ENCODE measurements around the gene ARMC5. TPM values are rescaled to one million over a fixed set of nuclear protein-coding genes. Genes with fewer than 3 reads are reported as not detected.

Gene ARMC5
- total and polyA plus RNA-seq, 10 of the 15 experiments (the other 5 are each of a cell fraction or from before 2014, with no cell fraction given): 0.06 to 13.2 (median 5.6) TPM

DNA sequence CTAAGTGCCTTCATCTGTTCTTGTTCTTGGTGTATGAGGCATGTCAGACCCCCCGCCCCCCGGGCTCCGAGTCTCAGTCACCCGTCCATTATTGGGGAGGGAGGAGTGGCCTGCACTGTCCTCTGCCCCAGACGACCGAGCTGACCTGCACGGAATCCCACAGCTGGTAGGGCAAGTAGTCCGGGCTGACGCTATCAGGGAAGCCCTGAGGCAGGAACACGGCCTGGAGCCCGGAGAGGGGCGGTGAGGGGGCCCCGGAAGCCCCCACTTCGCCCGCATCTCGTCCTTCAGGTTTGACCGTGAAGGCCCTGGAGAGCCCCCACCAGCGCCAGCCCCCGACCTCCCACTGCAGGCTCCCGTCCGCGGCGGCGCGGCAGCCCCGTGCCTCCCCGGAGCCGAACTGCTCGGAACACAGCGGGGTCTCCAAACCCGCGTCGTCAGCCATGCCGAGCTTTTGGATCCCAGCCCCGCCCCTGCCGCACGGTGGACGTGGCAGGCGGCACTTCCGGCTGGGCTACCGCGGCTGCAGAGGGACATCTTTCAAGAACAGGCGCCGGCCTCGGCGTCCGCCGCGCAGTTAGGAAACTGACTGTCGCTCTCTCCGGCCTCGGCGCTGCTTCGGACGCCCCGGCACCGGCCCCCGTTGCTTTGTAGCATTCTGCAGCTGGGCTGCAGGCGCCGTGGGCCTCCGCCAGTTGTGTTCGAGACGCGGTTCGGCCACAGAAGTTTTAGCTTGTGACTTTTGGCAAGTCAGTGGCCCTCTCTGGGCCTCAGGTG lies 48.8 kb downstream of the ARMC5 start, which contains the start of gene RUSF1 (continued):
- no peak for TF ChIP-seq ZZZ3 (IDR thresholded peaks at IDR 0.05; ENCODE audit: control insufficient read depth, insufficient read length, low read depth)
- peak; percentile 92; the same call in 1 of the 2 replicates for TF ChIP-seq POLR2AphosphoS5 (IDR thresholded peaks at IDR 0.05; ENCODE audit: low read length)
- no peak for TF ChIP-seq EED (IDR thresholded peaks at IDR 0.05; ENCODE audit: low read depth)
- TF ChIP-seq SREBF1 (IDR thresholded peaks at IDR 0.05; ENCODE audit: low read length): no peak
- TF ChIP-seq SMAD5 (IDR thresholded peaks at IDR 0.05; ENCODE audit: low read depth): peak; percentile 52; the same call in 1 of the 2 replicates
- TF ChIP-seq SREBF2 (IDR thresholded peaks at IDR 0.05; ENCODE audit: low read length): no peak
- no peak for TF ChIP-seq MYB (IDR thresholded peaks at IDR 0.05; ENCODE audit: borderline replicate concordance, low read depth, low read length)
- TF ChIP-seq, protein P1, sequence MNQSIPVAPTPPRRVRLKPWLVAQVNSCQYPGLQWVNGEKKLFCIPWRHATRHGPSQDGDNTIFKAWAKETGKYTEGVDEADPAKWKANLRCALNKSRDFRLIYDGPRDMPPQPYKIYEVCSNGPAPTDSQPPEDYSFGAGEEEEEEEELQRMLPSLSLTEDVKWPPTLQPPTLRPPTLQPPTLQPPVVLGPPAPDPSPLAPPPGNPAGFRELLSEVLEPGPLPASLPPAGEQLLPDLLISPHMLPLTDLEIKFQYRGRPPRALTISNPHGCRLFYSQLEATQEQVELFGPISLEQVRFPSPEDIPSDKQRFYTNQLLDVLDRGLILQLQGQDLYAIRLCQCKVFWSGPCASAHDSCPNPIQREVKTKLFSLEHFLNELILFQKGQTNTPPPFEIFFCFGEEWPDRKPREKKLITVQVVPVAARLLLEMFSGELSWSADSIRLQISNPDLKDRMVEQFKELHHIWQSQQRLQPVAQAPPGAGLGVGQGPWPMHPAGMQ (IDR thresholded peaks at IDR 0.05; ENCODE audit: borderline replicate concordance): no peak
- TF ChIP-seq CBX5 (IDR thresholded peaks at IDR 0.05; ENCODE audit: low read depth): peak; percentile 79; the same call in 1 of the 2 replicates
- no peak for TF ChIP-seq ATF7 (IDR thresholded peaks at IDR 0.05; ENCODE audit: low read depth)
- TF ChIP-seq, protein P2, sequence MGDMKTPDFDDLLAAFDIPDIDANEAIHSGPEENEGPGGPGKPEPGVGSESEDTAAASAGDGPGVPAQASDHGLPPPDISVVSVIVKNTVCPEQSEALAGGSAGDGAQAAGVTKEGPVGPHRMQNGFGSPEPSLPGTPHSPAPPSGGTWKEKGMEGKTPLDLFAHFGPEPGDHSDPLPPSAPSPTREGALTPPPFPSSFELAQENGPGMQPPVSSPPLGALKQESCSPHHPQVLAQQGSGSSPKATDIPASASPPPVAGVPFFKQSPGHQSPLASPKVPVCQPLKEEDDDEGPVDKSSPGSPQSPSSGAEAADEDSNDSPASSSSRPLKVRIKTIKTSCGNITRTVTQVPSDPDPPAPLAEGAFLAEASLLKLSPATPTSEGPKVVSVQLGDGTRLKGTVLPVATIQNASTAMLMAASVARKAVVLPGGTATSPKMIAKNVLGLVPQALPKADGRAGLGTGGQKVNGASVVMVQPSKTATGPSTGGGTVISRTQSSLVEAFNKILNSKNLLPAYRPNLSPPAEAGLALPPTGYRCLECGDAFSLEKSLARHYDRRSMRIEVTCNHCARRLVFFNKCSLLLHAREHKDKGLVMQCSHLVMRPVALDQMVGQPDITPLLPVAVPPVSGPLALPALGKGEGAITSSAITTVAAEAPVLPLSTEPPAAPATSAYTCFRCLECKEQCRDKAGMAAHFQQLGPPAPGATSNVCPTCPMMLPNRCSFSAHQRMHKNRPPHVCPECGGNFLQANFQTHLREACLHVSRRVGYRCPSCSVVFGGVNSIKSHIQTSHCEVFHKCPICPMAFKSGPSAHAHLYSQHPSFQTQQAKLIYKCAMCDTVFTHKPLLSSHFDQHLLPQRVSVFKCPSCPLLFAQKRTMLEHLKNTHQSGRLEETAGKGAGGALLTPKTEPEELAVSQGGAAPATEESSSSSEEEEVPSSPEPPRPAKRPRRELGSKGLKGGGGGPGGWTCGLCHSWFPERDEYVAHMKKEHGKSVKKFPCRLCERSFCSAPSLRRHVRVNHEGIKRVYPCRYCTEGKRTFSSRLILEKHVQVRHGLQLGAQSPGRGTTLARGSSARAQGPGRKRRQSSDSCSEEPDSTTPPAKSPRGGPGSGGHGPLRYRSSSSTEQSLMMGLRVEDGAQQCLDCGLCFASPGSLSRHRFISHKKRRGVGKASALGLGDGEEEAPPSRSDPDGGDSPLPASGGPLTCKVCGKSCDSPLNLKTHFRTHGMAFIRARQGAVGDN (IDR thresholded peaks at IDR 0.05): peak; percentile 87
- TF ChIP-seq EP300 (IDR thresholded peaks at IDR 0.05; ENCODE audit: borderline replicate concordance in 1 of 2, control insufficient read depth in 1 of 2, low read depth in 2 of 2, low read length in 2 of 2): no peak
- no peak for TF ChIP-seq NRF1 (conservative IDR thresholded peaks at IDR 0.05; ENCODE audit: low read depth, low read length)
- TF ChIP-seq RFX5 (IDR thresholded peaks at IDR 0.05; ENCODE audit: low read depth, low read length): no peak
- TF ChIP-seq BCL11A (IDR thresholded peaks at IDR 0.05; ENCODE audit: low read depth, low read length): no peak
- no peak for TF ChIP-seq CBX3 (IDR thresholded peaks at IDR 0.05; ENCODE audit: borderline replicate concordance, low read depth)
- peak; percentile 66 for TF ChIP-seq SP1 (IDR thresholded peaks at IDR 0.05; ENCODE audit: low read depth, low read length)
- TF ChIP-seq, protein P3, sequence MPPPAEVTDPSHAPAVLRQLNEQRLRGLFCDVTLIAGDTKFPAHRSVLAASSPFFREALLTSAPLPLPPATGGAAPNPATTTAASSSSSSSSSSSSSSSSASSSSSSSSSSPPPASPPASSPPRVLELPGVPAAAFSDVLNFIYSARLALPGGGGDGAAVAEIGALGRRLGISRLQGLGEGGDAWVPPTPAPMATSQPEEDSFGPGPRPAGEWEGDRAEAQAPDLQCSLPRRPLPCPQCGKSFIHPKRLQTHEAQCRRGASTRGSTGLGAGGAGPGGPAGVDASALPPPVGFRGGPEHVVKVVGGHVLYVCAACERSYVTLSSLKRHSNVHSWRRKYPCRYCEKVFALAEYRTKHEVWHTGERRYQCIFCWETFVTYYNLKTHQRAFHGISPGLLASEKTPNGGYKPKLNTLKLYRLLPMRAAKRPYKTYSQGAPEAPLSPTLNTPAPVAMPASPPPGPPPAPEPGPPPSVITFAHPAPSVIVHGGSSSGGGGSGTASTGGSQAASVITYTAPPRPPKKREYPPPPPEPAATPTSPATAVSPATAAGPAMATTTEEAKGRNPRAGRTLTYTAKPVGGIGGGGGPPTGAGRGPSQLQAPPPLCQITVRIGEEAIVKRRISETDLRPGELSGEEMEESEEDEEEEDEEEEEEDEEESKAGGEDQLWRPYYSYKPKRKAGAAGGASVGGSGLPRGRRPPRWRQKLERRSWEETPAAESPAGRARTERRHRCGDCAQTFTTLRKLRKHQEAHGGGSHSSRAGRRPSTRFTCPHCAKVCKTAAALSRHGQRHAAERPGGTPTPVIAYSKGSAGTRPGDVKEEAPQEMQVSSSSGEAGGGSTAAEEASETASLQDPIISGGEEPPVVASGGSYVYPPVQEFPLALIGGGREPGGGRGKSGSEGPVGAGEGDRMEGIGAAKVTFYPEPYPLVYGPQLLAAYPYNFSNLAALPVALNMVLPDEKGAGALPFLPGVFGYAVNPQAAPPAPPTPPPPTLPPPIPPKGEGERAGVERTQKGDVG (CRISPR knock-in tag; IDR thresholded peaks at IDR 0.05): no peak
- peak; percentile 83; the same call in 1 of the 2 replicates for TF ChIP-seq TAF1 (IDR thresholded peaks at IDR 0.05; ENCODE audit: borderline replicate concordance, low read depth, low read length)
- peak in 1 of 2 experiments; percentile 9; a peak in 1 of 4 replicates for TF ChIP-seq IKZF2 (IDR thresholded peaks at IDR 0.05)
- TF ChIP-seq HDGF (IDR thresholded peaks at IDR 0.05): no peak
- TF ChIP-seq MXI1 (IDR thresholded peaks at IDR 0.05; ENCODE audit: low read depth, low read length): peak; percentile 77

Measured in GM12878 (cell line).